ENCODE results near the gene TSPAN9.

The TSPAN9 gene

DNA sequence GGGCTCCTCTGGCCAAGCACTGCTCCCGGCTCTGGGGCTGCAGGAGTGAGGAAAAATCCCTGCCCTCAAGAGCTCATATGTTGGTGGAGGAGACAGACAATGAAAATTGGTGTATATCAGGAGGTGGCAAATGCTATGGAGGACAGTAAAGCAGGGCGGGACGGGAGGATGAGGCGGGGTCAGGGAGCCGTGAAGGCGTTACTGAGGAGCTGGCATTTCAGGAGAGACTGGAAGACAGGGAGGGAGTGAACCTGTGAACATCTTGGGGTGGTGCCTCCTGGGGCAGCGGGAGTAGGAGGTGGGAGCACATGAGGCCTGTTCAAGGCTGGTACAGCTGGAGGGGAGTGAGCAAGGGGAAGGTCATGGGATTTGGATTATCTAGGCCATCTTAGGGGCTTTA lies 26.6 kb downstream of the TSPAN9 start:
- no peak for DNase-seq

- no peak for DNase-seq
Observed at GRCh38 chr12:3105690-3106479, 28.7 kb downstream of the TSPAN9 start.

DNA sequence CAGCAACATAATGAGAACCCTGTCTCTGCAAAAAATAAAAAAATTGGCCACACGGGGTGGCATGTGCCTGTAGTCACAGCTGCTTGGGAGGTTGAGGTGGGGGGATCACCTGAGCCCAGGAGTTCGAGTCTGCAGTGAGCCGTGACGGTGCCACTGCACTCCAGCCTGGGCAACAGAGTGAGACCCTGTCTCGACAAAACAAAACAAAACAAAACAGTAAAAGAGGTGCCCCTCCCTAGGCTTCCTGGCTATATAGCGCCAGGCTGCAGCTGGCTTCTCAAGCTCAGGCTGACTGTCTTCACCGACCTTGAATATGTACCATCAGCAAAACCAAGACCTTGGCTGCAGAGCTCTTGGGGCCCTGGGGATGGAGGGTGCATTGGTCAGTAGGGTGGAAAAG lies 29.4 kb downstream of the TSPAN9 start:
- DNase-seq = no peak

DNA sequence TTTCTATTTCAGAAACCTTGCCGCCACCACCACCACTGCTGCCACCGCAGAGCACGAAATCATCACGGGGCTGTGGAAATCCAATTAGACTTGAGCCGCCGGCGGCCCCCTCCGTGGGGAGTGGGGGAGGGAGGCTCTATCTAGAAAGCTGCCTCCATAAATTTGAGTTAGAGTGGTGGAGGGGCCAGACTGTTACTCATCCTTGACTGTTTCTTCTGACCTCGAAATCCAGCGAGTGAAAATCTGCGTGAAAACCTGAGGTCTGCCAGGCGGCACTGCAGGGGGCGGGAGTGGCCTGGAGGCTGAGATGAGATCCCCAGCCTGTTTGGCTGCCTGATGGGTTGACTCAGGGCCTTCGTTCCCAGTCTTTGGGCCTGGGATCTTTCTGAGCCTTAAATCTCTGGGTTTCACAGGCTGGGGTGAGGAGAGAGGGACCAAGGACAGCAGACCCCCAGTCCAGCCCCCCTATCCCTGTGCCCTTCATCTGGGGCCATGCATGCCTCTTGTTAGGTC lies 29.9 kb downstream of the TSPAN9 start:
- DNase-seq = no peak

GRCh38 chr12:3107954-3108353 lies 30.8 kb downstream of the TSPAN9 start:
- no peak for DNase-seq

DNA sequence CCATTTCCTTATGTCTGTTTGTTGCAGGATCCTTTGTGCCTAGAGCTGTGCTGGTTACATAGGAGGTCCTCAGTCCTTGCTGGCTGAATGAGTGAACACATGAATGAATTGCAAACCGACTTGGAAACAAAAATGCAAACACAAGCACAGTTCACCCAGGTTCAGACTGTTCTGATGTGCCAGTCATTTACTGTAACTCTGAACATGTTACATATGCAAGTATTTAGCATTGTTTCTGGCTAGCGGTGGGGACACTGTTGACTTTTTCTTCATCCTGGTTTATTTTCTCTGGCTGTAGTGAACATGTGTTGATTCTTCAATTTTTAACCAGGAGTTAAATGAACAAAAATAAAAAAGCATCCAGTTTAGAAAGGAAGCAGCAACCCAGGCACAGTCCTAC lies 33.4 kb downstream of the TSPAN9 start:
- DNase-seq = no peak

GRCh38 chr12:3113671-3114325 lies 36.6 kb downstream of the TSPAN9 start:
- no peak for DNase-seq

GRCh38 chr12:3114671-3115070 lies 37.5 kb downstream of the TSPAN9 start:
- no peak for DNase-seq

DNA sequence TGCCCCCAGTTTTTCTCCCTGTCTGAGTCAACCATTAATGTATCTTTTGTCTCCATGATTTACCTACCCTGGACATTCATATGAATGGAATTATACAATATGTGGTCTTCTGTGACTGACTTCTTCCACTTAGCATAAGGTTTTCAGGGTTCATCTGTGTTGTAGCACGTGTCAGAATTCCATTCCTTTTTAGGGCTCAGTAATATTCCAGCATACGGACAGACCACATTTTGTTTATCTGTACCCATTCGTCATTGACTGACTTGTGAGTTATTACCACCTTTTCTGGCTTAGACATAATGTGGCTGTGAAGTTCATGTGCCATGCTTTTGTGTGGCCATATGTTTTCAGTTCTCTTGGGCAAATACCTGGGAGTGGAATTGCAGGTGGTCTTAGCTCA lies 37.9 kb downstream of the TSPAN9 start:
- no peak for DNase-seq

- DNase-seq = no peak
Observed at GRCh38 chr12:3116106-3116844, 39.1 kb downstream of the TSPAN9 start.

GRCh38 chr12:3117144-3117581 lies 40.0 kb downstream of the TSPAN9 start:
- DNase-seq = no peak

DNA sequence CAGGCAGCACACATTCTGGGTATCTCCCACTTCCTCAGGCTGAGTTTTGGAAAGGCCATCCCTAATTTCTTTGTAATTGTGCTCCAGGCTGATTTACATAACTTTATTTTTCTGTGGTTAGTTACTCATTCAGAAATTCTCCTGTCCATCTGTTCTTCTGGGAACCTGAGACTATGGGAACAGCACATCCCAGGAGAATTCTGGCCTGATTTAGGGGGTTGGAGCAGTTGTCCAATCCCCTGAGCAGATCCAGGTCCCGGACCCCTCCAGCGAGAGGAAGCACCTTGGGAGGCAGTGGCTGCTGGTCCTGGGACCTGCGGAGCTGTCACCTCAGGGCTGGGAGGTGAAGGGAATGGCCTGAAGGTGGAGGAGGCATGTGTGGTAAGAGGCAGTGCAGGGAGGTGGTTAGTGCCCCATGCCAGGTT lies 40.4 kb downstream of the TSPAN9 start:
- no peak for DNase-seq

- no peak for DNase-seq
Observed at GRCh38 chr12:3119192-3119755, 42.1 kb downstream of the TSPAN9 start.

DNA sequence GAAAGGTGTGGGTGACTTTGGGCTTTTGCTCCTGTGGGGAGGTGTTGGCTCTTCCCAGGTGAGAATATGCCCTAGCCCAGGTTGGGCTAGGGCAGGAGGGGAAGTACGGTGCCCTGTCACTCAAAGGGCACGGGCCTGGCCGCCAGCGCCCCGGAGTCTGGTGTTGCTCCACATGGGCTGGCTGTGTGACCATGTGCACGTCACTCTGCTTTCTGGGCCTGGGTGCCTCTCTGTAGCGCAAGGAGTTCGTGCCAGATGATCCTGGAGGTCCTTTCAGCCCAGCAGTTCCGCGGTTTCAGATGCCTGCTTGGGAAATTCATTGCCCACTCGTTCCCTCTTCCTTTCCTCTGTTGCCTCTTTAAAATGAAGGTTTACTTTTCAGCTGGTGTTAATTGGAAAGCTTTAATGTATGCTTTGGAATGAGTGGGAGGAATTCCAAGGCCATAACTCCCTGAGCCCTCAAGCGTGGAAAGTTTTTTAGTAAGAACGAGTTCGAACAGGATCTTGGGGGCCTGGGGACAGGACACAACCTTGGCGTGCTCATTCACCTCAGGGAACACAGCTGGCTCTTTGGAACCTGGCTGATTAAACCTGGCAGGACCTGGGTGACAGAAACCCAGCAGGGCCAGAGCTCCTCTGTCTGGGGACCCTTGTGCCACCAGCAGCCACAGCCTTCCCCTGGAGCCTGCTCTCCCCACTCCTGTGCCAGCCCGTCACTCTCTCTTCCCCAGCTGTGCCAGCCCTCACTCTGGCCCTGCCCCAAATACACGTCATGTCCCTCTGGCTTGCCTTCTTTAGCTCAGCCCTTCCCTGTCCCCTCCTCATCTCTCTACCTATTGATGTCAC lies 42.8 kb downstream of the TSPAN9 start:
- no peak for DNase-seq

DNA sequence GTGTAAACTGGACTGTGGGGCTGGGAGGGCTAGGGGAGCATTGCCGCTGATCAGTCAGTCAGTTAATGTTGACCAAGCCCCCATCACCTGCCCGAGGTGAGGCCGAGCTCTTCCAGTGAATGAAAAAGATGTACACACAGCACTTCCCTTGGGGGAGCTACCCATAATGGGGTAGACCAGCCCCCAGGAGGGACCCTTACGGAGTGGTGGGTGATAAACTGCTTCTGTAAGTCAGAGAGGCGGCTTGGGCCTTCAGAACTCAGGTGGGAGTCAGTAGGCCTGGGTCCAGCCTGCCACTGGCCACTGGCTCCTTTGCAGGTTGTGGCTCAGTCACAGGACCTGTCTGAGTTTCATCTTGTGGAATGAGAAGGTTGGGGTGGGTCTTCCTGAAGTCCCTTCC lies 43.5 kb downstream of the TSPAN9 start:
- no peak for DNase-seq

- no peak for DNase-seq
Observed at GRCh38 chr12:3122841-3123678, 45.9 kb downstream of the TSPAN9 start.

DNA sequence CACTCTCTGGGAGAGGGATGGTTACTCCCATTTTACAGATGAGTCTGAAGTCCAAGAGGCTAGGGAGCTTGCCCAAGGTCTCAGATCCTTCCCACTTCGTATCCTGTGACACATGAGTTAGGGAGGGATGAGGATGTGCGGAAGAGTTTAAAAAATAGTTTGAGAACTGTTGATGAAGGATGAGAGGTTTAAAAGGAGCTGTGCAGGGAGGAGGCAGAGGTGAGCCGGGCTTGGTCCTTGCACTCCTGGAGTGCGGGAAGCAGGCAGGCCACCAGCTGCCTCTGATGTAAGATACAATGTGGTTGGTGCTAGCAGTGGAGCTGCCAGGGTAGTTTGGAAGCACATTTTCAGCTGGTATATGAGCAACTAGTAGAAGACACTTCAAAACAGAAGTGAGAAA lies 46.5 kb downstream of the TSPAN9 start:
- no peak for DNase-seq

DNA sequence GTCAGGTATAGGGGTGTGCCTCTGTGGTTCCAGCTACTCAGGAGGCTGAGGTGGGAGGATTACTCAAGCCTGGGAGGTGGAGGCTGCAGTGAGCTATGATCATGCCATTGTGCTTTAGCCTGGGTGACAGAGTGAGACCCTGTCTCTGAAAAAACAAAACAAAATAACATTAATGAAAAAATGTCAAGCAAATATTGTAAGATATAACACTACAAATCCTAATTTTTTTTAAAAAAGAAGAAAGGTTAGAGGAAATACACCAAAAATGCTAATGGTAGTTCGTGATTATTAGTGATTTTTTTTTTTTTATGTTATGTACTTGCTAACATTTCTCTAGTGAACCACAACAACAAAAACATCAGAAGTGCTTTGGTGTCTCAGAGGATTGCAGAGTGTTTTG lies 47.7 kb downstream of the TSPAN9 start:
- no peak for DNase-seq

DNA sequence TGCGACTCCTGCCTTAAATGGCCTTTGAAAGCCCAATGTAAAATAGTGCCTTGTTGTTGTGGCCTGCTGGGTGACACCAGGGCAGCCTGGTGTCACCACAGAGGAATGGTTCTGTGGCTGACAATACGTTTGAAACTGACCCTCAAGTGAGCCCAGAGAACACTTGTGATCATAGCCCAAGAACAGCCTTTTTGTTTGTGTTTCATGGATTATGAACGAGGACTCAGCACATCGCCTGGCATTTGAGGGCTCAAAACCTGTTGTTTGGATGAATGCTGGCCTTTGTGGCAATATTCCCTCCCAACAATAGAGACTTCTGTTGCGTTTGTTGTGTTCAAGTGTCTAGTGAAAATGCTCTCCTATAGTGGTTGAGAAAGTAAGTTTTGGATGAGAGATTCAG lies 48.5 kb downstream of the TSPAN9 start:
- no peak for DNase-seq

DNA sequence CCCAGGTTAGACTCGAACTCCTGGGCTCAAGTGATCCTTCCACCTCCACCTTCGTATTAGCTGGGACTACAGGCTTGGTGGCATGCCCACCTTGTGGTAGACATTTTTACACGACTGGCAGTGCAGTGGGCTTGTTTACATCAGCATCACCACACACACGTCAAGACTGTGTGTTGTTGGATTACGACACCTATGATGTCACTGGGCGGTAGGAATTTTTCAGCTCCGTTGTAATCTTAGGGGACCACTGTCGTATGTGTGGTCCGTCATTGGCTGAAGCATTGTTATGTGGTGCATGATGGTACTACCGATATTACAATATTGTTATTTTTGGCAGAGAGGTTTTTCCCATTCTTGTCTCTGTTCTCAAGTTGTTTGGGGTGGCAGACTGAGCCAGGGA lies 50.7 kb downstream of the TSPAN9 start:
- DNase-seq = no peak
